ENCODE measurements around the gene SLC37A1.

SLC37A1 gene

GRCh38 chr21:42518215-42518614 is 4.6 kb downstream of the SLC37A1 start:
- no peak overlapping the region for H3K27ac Mint-ChIP-seq (ENCODE audit: low read depth)
- H3K36me3 Mint-ChIP-seq (ENCODE audit: insufficient read depth), result peaks cover 29% of the 10 kb centered on the region
- peaks cover 44% of the 10 kb centered on the region for H3K4me1 Mint-ChIP-seq
- H3K4me3 Mint-ChIP-seq, result no peak overlapping the region
- H3K27me3 Mint-ChIP-seq, result no peaks in the 10 kb centered on the region
- ATAC-seq (replicated peaks; ENCODE audit: extremely low read depth, poor library complexity, severe bottlenecking), result no peak
- DNase-seq (ENCODE audit: low spot score in 2 of 2), result no peak
- no peaks in the 10 kb centered on the region for H3K9me3 Mint-ChIP-seq

GRCh38 chr21:42518626-42519025 is 5.0 kb downstream of the SLC37A1 start:
- Mint-ChIP-seq H3K27ac (ENCODE audit: low read depth) (no peak overlapping the region), H3K36me3 (ENCODE audit: insufficient read depth) (peaks cover 30% of the 10 kb centered on the region), H3K4me1 (peaks cover 43% of the 10 kb centered on the region), H3K4me3 (no peak overlapping the region), H3K9me3 (no peaks in the 10 kb centered on the region), H3K27me3 (no peaks in the 10 kb centered on the region)
- DNase-seq (ENCODE audit: low spot score in 2 of 2) (no peak), ATAC-seq (replicated peaks; ENCODE audit: extremely low read depth, poor library complexity, severe bottlenecking) (no peak)

- no peak for DNase-seq (ENCODE audit: low spot score in 2 of 2)
- H3K36me3 Mint-ChIP-seq (ENCODE audit: insufficient read depth), result peaks cover 33% of the 10 kb centered on the region
- no peaks in the 10 kb centered on the region for H3K9me3 Mint-ChIP-seq
- no peak for ATAC-seq (replicated peaks; ENCODE audit: extremely low read depth, poor library complexity, severe bottlenecking)
- no peak overlapping the region for H3K4me3 Mint-ChIP-seq
- H3K4me1 Mint-ChIP-seq, result peaks cover 46% of the 10 kb centered on the region
- H3K27ac Mint-ChIP-seq (ENCODE audit: low read depth), result no peak overlapping the region
- no peaks in the 10 kb centered on the region for H3K27me3 Mint-ChIP-seq
These were observed 7.1 kb downstream of the SLC37A1 start for GRCh38 chr21:42520628-42521253.

GRCh38 chr21:42521384-42521783 is 7.7 kb downstream of the SLC37A1 start:
- Mint-ChIP-seq H3K9me3 (no peaks in the 10 kb centered on the region), H3K4me3 (no peak overlapping the region), H3K27ac (ENCODE audit: low read depth) (no peak overlapping the region), H3K4me1 (peaks cover 43% of the 10 kb centered on the region), H3K27me3 (no peaks in the 10 kb centered on the region), H3K36me3 (ENCODE audit: insufficient read depth) (peaks cover 35% of the 10 kb centered on the region)
- DNase-seq (ENCODE audit: low spot score in 2 of 2), result no peak
- no peak for ATAC-seq (replicated peaks; ENCODE audit: extremely low read depth, poor library complexity, severe bottlenecking)

GRCh38 chr21:42521805-42522204 is 8.2 kb downstream of the SLC37A1 start:
- Mint-ChIP-seq H3K4me3 (no peak overlapping the region), H3K27me3 (no peaks in the 10 kb centered on the region), H3K4me1 (peaks cover 41% of the 10 kb centered on the region), H3K9me3 (no peaks in the 10 kb centered on the region), H3K27ac (ENCODE audit: low read depth) (no peak overlapping the region), H3K36me3 (ENCODE audit: insufficient read depth) (peaks cover 35% of the 10 kb centered on the region)
- DNase-seq (ENCODE audit: low spot score in 2 of 2) (no peak), ATAC-seq (replicated peaks; ENCODE audit: extremely low read depth, poor library complexity, severe bottlenecking) (no peak)

GRCh38 chr21:42522271-42522670 is 8.6 kb downstream of the SLC37A1 start:
- peaks cover 35% of the 10 kb centered on the region for H3K36me3 Mint-ChIP-seq (ENCODE audit: insufficient read depth)

GRCh38 chr21:42522771-42523170 is 9.1 kb downstream of the SLC37A1 start:
- DNase-seq (ENCODE audit: low spot score in 2 of 2) (no peak), ATAC-seq (replicated peaks; ENCODE audit: extremely low read depth, poor library complexity, severe bottlenecking) (no peak)
- Mint-ChIP-seq H3K4me3 (no peak overlapping the region), H3K4me1 (peaks cover 42% of the 10 kb centered on the region), H3K27me3 (no peaks in the 10 kb centered on the region), H3K36me3 (ENCODE audit: insufficient read depth) (peaks cover 40% of the 10 kb centered on the region), H3K9me3 (no peaks in the 10 kb centered on the region), H3K27ac (ENCODE audit: low read depth) (no peak overlapping the region)

More at GRCh38 chr21:42522271-42522670, 8.6 kb downstream of the SLC37A1 start:
- ATAC-seq (replicated peaks; ENCODE audit: extremely low read depth, poor library complexity, severe bottlenecking) (no peak), DNase-seq (ENCODE audit: low spot score in 2 of 2) (no peak)
- Mint-ChIP-seq H3K4me3 (no peak overlapping the region), H3K4me1 (peaks cover 41% of the 10 kb centered on the region), H3K27ac (ENCODE audit: low read depth) (no peak overlapping the region), H3K27me3 (no peaks in the 10 kb centered on the region), H3K9me3 (no peaks in the 10 kb centered on the region)

GRCh38 chr21:42523211-42523610 is 9.6 kb downstream of the SLC37A1 start:
- Mint-ChIP-seq H3K27ac (ENCODE audit: low read depth) (no peak overlapping the region), H3K4me1 (peaks cover 42% of the 10 kb centered on the region), H3K36me3 (ENCODE audit: insufficient read depth) (peaks cover 38% of the 10 kb centered on the region)

GRCh38 chr21:42523941-42524340 is 10.3 kb downstream of the SLC37A1 start:
- Mint-ChIP-seq H3K27me3 (no peaks in the 10 kb centered on the region), H3K27ac (ENCODE audit: low read depth) (peak overlapping the region; percentile 85), H3K4me3 (no peak overlapping the region), H3K4me1 (peaks cover 40% of the 10 kb centered on the region), H3K9me3 (no peaks in the 10 kb centered on the region), H3K36me3 (ENCODE audit: insufficient read depth) (peaks cover 37% of the 10 kb centered on the region)
- ATAC-seq (replicated peaks; ENCODE audit: extremely low read depth, poor library complexity, severe bottlenecking), result no peak
- no peak for DNase-seq (ENCODE audit: low spot score in 2 of 2)

More at GRCh38 chr21:42523211-42523610, 9.6 kb downstream of the SLC37A1 start:
- ATAC-seq (replicated peaks; ENCODE audit: extremely low read depth, poor library complexity, severe bottlenecking) (no peak), DNase-seq (ENCODE audit: low spot score in 2 of 2) (no peak)
- H3K9me3 Mint-ChIP-seq, result no peaks in the 10 kb centered on the region
- no peak overlapping the region for H3K4me3 Mint-ChIP-seq
- H3K27me3 Mint-ChIP-seq, result no peaks in the 10 kb centered on the region

GRCh38 chr21:42524341-42525028 is 10.8 kb downstream of the SLC37A1 start:
- DNase-seq (ENCODE audit: low spot score in 2 of 2), result no peak
- ATAC-seq (replicated peaks; ENCODE audit: extremely low read depth, poor library complexity, severe bottlenecking), result peak; percentile 22
- peaks cover 37% of the 10 kb centered on the region for H3K36me3 Mint-ChIP-seq (ENCODE audit: insufficient read depth)
- H3K4me1 Mint-ChIP-seq, result peaks cover 40% of the 10 kb centered on the region
- no peaks in the 10 kb centered on the region for H3K9me3 Mint-ChIP-seq
- no peaks in the 10 kb centered on the region for H3K27me3 Mint-ChIP-seq
- peak overlapping the region; percentile 85 for H3K27ac Mint-ChIP-seq (ENCODE audit: low read depth)
- H3K4me3 Mint-ChIP-seq, result peak overlapping the region; percentile 25

- Mint-ChIP-seq H3K27me3 (no peaks in the 10 kb centered on the region), H3K27ac (ENCODE audit: low read depth) (peak overlapping the region; percentile 85), H3K4me1 (peaks cover 35% of the 10 kb centered on the region), H3K4me3 (peak overlapping the region; percentile 25), H3K36me3 (ENCODE audit: insufficient read depth) (peaks cover 37% of the 10 kb centered on the region), H3K9me3 (no peaks in the 10 kb centered on the region)
- DNase-seq (ENCODE audit: low spot score in 2 of 2) (no peak), ATAC-seq (replicated peaks; ENCODE audit: extremely low read depth, poor library complexity, severe bottlenecking) (no peak)
These were observed 11.5 kb downstream of the SLC37A1 start for GRCh38 chr21:42525029-42525581.

GRCh38 chr21:42525676-42526378 is 12.2 kb downstream of the SLC37A1 start:
- no peak overlapping the region for H3K4me3 Mint-ChIP-seq
- peaks cover 33% of the 10 kb centered on the region for H3K36me3 Mint-ChIP-seq (ENCODE audit: insufficient read depth)
- ATAC-seq (replicated peaks; ENCODE audit: extremely low read depth, poor library complexity, severe bottlenecking) (no peak), DNase-seq (ENCODE audit: low spot score in 2 of 2) (no peak)
- H3K27ac Mint-ChIP-seq (ENCODE audit: low read depth), result peak overlapping the region; percentile 85
- H3K4me1 Mint-ChIP-seq, result peaks cover 39% of the 10 kb centered on the region
- H3K27me3 Mint-ChIP-seq, result no peaks in the 10 kb centered on the region
- no peaks in the 10 kb centered on the region for H3K9me3 Mint-ChIP-seq
